SK-N-SH treated with all-trans-retinoic acid at 6 μM for 48 hours (cell line): ENCODE results near the gene CLBA1.

ENCODE experiments used
- ATAC-seq: fragments of 200-7000 bp; cut with Tn5 transposase; 3 replicates; pipeline ENCODE4 v1.9.1; 2020; ENCODE audit warnings: mild to moderate bottlenecking, moderate library complexity
- ARNTL ChIP-seq: fragments of 450-650 bp; formaldehyde crosslinking; IDR thresholded peaks from 2 replicates; pipeline ENCODE4 v1.5.0; 2020; ENCODE audit warnings: low read depth, mild to moderate bottlenecking, moderate library complexity, borderline replicate concordance
- BACH2 ChIP-seq: fragments of 250-450 bp; sonication (Bioruptor Pico); IDR thresholded peaks from 2 replicates; pipeline ENCODE4 v1.9.0; 2021; ENCODE audit warnings: mild to moderate bottlenecking, borderline replicate concordance
- CSDC2 ChIP-seq: fragments of 250-450 bp; sonication (Bioruptor Pico); IDR thresholded peaks from 2 replicates; pipeline ENCODE4 v1.5.0; 2020; ENCODE audit warnings: mild to moderate bottlenecking, moderate library complexity
- ESRRG ChIP-seq: fragments of 250-450 bp; sonication (Bioruptor Pico); IDR thresholded peaks from 2 replicates; pipeline ENCODE4 v1.6.1; 2021; ENCODE audit warnings: mild to moderate bottlenecking
- GLIS3 ChIP-seq: fragments of 250-450 bp; sonication (Bioruptor Pico); IDR thresholded peaks from 2 replicates; pipeline ENCODE4 v1.5.0; 2020; ENCODE audit warnings: mild to moderate bottlenecking, moderate library complexity
- ISL1 ChIP-seq: fragments of 250-450 bp; sonication (Bioruptor Pico); IDR thresholded peaks from 2 replicates; pipeline ENCODE4 v2.1.2; 2022; ENCODE audit warnings: mild to moderate bottlenecking, moderate library complexity
- OSR1 ChIP-seq: fragments of 250-450 bp; sonication (Bioruptor Pico); IDR thresholded peaks from 2 replicates; pipeline ENCODE4 v1.8.0; 2022; ENCODE audit warnings: moderate library complexity, mild to moderate bottlenecking, inconsistent platforms
- PPARA ChIP-seq: fragments of 250-450 bp; sonication (Bioruptor Pico); IDR thresholded peaks from 2 replicates; pipeline ENCODE4 v1.5.0; 2020; ENCODE audit warnings: mild to moderate bottlenecking, borderline replicate concordance
- RARB ChIP-seq: fragments of 250-450 bp; sonication (Bioruptor Pico); IDR thresholded peaks from 2 replicates; pipeline ENCODE4 v1.8.0; 2021; ENCODE audit warnings: mild to moderate bottlenecking, moderate library complexity
- SNAI2 ChIP-seq: fragments of 250-450 bp; sonication (Bioruptor Pico); IDR thresholded peaks from 2 replicates; pipeline ENCODE4 v1.5.0; 2020; ENCODE audit warnings: mild to moderate bottlenecking, moderate library complexity
- TCF4 ChIP-seq: fragments of 250-450 bp; sonication (Bioruptor Pico); IDR thresholded peaks from 2 replicates; pipeline ENCODE4 v1.8.0; 2021; ENCODE audit warnings: mild to moderate bottlenecking, moderate library complexity, borderline replicate concordance
- ZC3H10 ChIP-seq: fragments of 250-450 bp; sonication (Bioruptor Pico); IDR thresholded peaks from 2 replicates; pipeline ENCODE4 v1.5.1; 2021; ENCODE audit warnings: mild to moderate bottlenecking, moderate library complexity
- ZFP30 ChIP-seq: fragments of 450-650 bp; formaldehyde crosslinking; IDR thresholded peaks from 2 replicates; pipeline ENCODE4 v1.5.0; 2022; ENCODE audit warnings: mild to moderate bottlenecking, moderate library complexity
- ZNF565 ChIP-seq: fragments of 450-650 bp; formaldehyde crosslinking; conservative IDR thresholded peaks from 2 replicates; pipeline ENCODE4 v1.5.0; 2020; ENCODE audit warnings: low read depth, mild to moderate bottlenecking, moderate library complexity
- ZNF70 ChIP-seq: fragments of 450-650 bp; formaldehyde crosslinking; IDR thresholded peaks from 2 replicates; pipeline ENCODE4 v1.5.0; 2020; ENCODE audit warnings: mild to moderate bottlenecking, moderate library complexity
- ZNF8 ChIP-seq: fragments of 450-650 bp; formaldehyde crosslinking; IDR thresholded peaks from 2 replicates; pipeline ENCODE4 v1.5.0; 2020; ENCODE audit warnings: mild to moderate bottlenecking, moderate library complexity
- TF ChIP-seq, protein P1 (sequence below): fragments of 250-450 bp; sonication (Bioruptor Pico); IDR thresholded peaks from 2 replicates; pipeline ENCODE4 v1.5.0; 2020; ENCODE audit warnings: mild to moderate bottlenecking, moderate library complexity
- TF ChIP-seq, protein P2 (sequence below): fragments of 250-450 bp; sonication (Bioruptor Pico); IDR thresholded peaks from 2 replicates; pipeline ENCODE4 v1.8.0; 2020; ENCODE audit warnings: mild to moderate bottlenecking, moderate library complexity, borderline replicate concordance
- TF ChIP-seq, protein P3 (sequence below): fragments of 250-450 bp; sonication (Bioruptor Pico); IDR thresholded peaks from 2 replicates; pipeline ENCODE4 v1.8.0; 2021; ENCODE audit warnings: low read depth, mild to moderate bottlenecking, moderate library complexity, borderline replicate concordance
- TF ChIP-seq, protein P4 (sequence below): fragments of 250-450 bp; sonication (Bioruptor Pico); IDR thresholded peaks from 2 replicates; pipeline ENCODE4 v1.5.1; 2021; ENCODE audit warnings: mild to moderate bottlenecking, moderate library complexity

CLBA1 gene

DNA sequence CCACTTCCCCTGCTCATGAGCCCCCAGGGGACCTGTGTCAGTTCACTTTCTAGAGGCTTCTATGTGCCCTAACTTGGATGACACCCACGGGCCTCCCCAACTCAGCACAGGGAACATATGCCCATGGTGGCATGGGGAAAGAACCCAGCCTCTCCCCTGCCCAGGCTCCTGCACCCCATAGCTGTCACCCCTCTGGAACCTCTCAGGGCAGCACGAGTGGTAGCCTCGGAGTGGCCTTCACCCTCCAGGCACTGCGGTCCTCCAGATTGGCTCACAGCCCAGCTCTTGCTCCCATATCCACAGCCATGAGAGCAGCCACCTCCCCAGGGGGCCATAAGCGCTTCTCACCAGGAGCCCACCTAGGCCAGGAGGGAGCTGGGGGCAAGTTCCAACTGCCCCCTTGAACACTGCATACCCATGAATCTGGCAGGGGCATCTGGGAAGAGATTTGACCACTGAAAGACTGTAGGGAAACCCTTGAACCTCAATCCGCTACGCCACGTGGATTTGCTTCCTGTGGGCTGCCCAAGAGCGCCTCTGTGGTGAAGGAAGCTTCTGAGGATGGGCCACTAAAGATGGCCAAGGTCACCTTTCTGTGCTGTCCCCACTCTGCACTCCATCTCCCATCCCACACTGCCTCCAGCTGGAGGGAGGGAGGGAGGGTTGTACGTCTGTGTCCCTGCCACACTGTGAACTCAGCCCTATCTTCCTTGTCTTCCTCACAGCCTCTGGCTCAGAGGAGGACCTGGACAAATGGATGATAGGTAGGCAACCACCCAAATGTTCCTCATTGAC is 49.0 kb upstream of the CLBA1 start:
- TF ChIP-seq GLIS3 (CRISPR knock-in tag): no peak
- TF ChIP-seq ZNF565: no peak
- TF ChIP-seq SNAI2: no peak
- TF ChIP-seq, protein P1, sequence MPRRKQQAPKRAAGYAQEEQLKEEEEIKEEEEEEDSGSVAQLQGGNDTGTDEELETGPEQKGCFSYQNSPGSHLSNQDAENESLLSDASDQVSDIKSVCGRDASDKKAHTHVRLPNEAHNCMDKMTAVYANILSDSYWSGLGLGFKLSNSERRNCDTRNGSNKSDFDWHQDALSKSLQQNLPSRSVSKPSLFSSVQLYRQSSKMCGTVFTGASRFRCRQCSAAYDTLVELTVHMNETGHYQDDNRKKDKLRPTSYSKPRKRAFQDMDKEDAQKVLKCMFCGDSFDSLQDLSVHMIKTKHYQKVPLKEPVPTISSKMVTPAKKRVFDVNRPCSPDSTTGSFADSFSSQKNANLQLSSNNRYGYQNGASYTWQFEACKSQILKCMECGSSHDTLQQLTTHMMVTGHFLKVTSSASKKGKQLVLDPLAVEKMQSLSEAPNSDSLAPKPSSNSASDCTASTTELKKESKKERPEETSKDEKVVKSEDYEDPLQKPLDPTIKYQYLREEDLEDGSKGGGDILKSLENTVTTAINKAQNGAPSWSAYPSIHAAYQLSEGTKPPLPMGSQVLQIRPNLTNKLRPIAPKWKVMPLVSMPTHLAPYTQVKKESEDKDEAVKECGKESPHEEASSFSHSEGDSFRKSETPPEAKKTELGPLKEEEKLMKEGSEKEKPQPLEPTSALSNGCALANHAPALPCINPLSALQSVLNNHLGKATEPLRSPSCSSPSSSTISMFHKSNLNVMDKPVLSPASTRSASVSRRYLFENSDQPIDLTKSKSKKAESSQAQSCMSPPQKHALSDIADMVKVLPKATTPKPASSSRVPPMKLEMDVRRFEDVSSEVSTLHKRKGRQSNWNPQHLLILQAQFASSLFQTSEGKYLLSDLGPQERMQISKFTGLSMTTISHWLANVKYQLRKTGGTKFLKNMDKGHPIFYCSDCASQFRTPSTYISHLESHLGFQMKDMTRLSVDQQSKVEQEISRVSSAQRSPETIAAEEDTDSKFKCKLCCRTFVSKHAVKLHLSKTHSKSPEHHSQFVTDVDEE: no peak
- TF ChIP-seq ARNTL (CRISPR knock-in tag): no peak
- no peak for TF ChIP-seq ESRRG (CRISPR knock-in tag)
- TF ChIP-seq, protein P2, sequence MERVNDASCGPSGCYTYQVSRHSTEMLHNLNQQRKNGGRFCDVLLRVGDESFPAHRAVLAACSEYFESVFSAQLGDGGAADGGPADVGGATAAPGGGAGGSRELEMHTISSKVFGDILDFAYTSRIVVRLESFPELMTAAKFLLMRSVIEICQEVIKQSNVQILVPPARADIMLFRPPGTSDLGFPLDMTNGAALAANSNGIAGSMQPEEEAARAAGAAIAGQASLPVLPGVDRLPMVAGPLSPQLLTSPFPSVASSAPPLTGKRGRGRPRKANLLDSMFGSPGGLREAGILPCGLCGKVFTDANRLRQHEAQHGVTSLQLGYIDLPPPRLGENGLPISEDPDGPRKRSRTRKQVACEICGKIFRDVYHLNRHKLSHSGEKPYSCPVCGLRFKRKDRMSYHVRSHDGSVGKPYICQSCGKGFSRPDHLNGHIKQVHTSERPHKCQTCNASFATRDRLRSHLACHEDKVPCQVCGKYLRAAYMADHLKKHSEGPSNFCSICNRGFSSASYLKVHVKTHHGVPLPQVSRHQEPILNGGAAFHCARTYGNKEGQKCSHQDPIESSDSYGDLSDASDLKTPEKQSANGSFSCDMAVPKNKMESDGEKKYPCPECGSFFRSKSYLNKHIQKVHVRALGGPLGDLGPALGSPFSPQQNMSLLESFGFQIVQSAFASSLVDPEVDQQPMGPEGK: no peak
- TF ChIP-seq CSDC2 (CRISPR knock-in tag): no peak
- TF ChIP-seq ZNF70 (CRISPR knock-in tag): no peak
- TF ChIP-seq OSR1 (CRISPR knock-in tag): no peak
- TF ChIP-seq RARB: no peak
- TF ChIP-seq ISL1 (CRISPR knock-in tag): no peak
- TF ChIP-seq PPARA (CRISPR knock-in tag): no peak
- no peak for TF ChIP-seq BACH2 (CRISPR knock-in tag)
- no peak for TF ChIP-seq ZFP30
- no peak for TF ChIP-seq ZC3H10 (CRISPR knock-in tag)
- TF ChIP-seq, all 23 proteins: peak for 0
- ATAC-seq: no peak

DNA sequence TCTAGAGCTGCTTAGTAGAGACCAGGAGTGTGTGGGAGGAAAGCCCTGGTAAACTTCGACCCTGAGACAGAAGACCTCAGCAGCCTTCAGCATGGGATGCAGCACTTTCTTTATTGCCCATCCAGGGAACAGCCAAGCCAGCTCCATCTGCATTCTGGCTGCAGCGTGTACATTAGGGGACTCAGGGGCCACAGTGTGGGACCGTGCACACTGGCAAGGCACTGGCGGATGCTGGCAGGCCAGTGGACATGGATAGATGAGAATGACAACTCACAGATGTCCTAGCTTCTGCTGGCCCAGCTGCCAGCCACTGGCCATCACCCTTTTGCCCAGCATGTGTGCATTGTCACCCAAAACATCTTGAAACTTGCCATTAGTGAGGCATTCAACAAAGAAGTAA is 48.4 kb upstream of the CLBA1 start:
- no peak for TF ChIP-seq PPARA (CRISPR knock-in tag)
- no peak for TF ChIP-seq TCF4
- no peak for TF ChIP-seq SNAI2
- TF ChIP-seq, protein P3, sequence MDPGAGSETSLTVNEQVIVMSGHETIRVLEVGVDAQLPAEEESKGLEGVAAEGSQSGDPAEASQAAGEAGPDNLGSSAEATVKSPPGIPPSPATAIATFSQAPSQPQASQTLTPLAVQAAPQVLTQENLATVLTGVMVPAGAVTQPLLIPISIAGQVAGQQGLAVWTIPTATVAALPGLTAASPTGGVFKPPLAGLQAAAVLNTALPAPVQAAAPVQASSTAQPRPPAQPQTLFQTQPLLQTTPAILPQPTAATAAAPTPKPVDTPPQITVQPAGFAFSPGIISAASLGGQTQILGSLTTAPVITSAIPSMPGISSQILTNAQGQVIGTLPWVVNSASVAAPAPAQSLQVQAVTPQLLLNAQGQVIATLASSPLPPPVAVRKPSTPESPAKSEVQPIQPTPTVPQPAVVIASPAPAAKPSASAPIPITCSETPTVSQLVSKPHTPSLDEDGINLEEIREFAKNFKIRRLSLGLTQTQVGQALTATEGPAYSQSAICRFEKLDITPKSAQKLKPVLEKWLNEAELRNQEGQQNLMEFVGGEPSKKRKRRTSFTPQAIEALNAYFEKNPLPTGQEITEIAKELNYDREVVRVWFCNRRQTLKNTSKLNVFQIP (CRISPR knock-in tag): no peak
- no peak for TF ChIP-seq ISL1 (CRISPR knock-in tag)
- TF ChIP-seq, protein P1: no peak
- no peak for TF ChIP-seq ZC3H10 (CRISPR knock-in tag)
- TF ChIP-seq ARNTL (CRISPR knock-in tag): no peak
- TF ChIP-seq, protein P4, sequence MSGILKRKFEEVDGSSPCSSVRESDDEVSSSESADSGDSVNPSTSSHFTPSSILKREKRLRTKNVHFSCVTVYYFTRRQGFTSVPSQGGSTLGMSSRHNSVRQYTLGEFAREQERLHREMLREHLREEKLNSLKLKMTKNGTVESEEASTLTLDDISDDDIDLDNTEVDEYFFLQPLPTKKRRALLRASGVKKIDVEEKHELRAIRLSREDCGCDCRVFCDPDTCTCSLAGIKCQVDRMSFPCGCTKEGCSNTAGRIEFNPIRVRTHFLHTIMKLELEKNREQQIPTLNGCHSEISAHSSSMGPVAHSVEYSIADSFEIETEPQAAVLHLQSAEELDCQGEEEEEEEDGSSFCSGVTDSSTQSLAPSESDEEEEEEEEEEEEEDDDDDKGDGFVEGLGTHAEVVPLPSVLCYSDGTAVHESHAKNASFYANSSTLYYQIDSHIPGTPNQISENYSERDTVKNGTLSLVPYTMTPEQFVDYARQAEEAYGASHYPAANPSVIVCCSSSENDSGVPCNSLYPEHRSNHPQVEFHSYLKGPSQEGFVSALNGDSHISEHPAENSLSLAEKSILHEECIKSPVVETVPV (CRISPR knock-in tag): no peak
- no peak for TF ChIP-seq OSR1 (CRISPR knock-in tag)
- TF ChIP-seq RARB: no peak
- no peak for TF ChIP-seq ZNF8 (CRISPR knock-in tag)
- TF ChIP-seq ESRRG (CRISPR knock-in tag): no peak
- TF ChIP-seq ZNF70 (CRISPR knock-in tag): no peak
- TF ChIP-seq ZNF565: no peak
- no peak for ATAC-seq
